Prostate gland (tissue), 2 donors: ENCODE data around the gene ATP13A4. TPM values are rescaled to one million over a fixed set of nuclear protein-coding genes. Genes with fewer than 3 reads are reported as not detected.

Experiments used
- DNase-seq: peaks from one replicate; pipeline ENCODE4 v3.0.0-alpha.2; 2019; ENCODE audit warnings: low spot score
- H3K27ac ChIP-seq, 2 donors: fragments of 200-600 bp; sonication (generic); 2 replicates each; pipeline ENCODE4 v1.5.1; 2017 to 2019
- H3K27me3 ChIP-seq: fragments of 200-600 bp; sonication (generic); replicated peaks from 2 replicates; pipeline ENCODE4 v1.5.1; 2019; ENCODE audit not compliant: insufficient read depth
- H3K36me3 ChIP-seq, 2 donors: fragments of 200-600 bp; sonication (generic); 1 replicate in 1 of 2; 2 replicates in 1 of 2; pipeline versions ENCODE4 v1.5.1 to v1.8.1; 2017 to 2019
- H3K4me1 ChIP-seq: fragments of 200-600 bp; sonication (generic); replicated peaks from 2 replicates; pipeline ENCODE4 v1.5.1; 2019
- H3K4me3 ChIP-seq, 2 donors: fragments of 200-600 bp; sonication (generic); 2 replicates each; pipeline ENCODE4 v1.5.1; 2017 to 2019
- H3K9me3 ChIP-seq: fragments of 200-600 bp; sonication (generic); 2 replicates; pipeline ENCODE4 v1.5.1; 2017
- CTCF ChIP-seq, 4 experiments: fragments of 200-600 bp in 2 of 4; fragments of 450-650 bp in 2 of 4; sonication (generic) in 2 of 4; IDR thresholded peaks; 1 replicate in 3 of 4; 2 replicates in 1 of 4; pipeline ENCODE4 v1.5.1; 2016 to 2019; ENCODE audit warnings: antibody characterized with exemption in 4 of 4, mild to moderate bottlenecking in 2 of 4, moderate library complexity in 2 of 4
- POLR2A ChIP-seq: fragments of 450-650 bp; IDR thresholded peaks from one replicate; pipeline ENCODE4 v1.6.1; 2016; ENCODE audit warnings: antibody characterized with exemption, mild to moderate bottlenecking
- POLR2AphosphoS5 ChIP-seq: sonication (generic); formaldehyde crosslinking; IDR thresholded peaks from one replicate; pipeline ENCODE4 v1.6.1; 2017; ENCODE audit warnings: antibody characterized with exemption
- WGBS: methylation state at CpG from one replicate; pipeline ENCODE4 v1.1.5; 2018; 5-methylcytosine and 5-hydroxymethylcytosine counted together
- intact Hi-C: fragments of 100-400 bp; cut with DNase I; formaldehyde crosslinking; loops from one replicate; pipeline ENCODE4 v1.14.2; 2022
- total RNA-seq, 2 donors: library from RNA; depleted of rRNA; stranded (reverse); fragments of >200 nt; gene quantifications; one replicate each; pipeline ENCODE4 v1.1.0, GENCODE V29; 2016

ATP13A4 gene
- total RNA-seq, 2 donors from 2014 or later, result 2.0 TPM; not detected in 1

DNA sequence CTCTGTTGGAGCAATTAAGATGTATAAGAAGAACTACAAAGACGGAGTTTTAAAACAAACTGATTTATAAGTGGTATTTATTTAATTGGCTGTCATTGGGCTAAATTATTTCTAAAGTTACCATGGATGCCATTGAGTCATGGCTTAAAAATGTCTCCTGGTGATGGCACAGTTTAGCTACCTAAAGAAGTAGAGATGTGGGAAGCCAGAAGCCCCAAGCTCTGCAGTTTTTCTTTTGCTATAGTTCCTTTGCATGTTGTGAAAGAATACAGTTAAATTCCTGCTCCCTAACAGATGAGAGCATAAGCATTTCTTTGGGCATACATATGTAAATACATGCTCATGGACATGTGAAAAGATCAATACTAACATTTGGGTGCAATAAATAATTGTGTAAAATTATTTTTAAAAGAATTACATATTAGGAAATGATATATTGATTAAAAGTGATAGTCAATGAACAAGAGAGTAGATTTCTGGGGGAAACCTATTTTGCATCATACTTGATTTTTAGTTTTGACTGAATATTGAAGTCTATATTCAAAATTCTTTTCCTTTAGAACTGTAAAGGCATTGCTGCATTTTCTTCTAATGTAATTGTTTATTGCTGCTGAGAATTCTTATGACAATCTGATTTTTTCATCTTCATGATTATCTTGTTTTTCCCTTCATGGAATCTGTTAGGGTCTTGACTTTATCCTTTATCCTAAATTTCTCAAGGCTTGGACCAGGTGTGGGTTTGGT is 40.4 kb upstream of the ATP13A4 start:
- no peak for DNase-seq
- Histone ChIP-seq H3K4me1 (peaks cover 5% of the 10 kb centered on the region), H3K27me3 (no peaks in the 10 kb centered on the region), H3K9me3 (no peaks in the 10 kb centered on the region), H3K4me3 (no peak overlapping the region), H3K27ac (no peak overlapping the region), H3K36me3 (no peaks in the 10 kb centered on the region)
- TF ChIP-seq CTCF (IDR thresholded peaks at IDR 0.05) (no peak), POLR2A (no peak), POLR2AphosphoS5 (no peak)
- intact Hi-C loops, result loop anchor here (5.0 kb wide), 1 partner anchor 678 kb away; the partner anchor contains the start of gene MB21D2
- 58% methylated on average over 1 of the region's 1 CpG for WGBS

- Histone ChIP-seq H3K4me1 (peaks cover 5% of the 10 kb centered on the region), H3K4me3 (peak overlapping the region; percentile 94 to 97), H3K36me3 (no peaks in the 10 kb centered on the region), H3K27ac (peak overlapping the region; percentile 77 to 80), H3K9me3 (no peaks in the 10 kb centered on the region), H3K27me3 (no peaks in the 10 kb centered on the region)
- WGBS, result under 1% methylated on average over 11 of the region's 11 CpGs
- no peak for DNase-seq
- no peak for TF ChIP-seq CTCF (IDR thresholded peaks at IDR 0.05)
- TF ChIP-seq POLR2A, result no peak
- TF ChIP-seq POLR2AphosphoS5, result no peak
- intact Hi-C loops, result loop anchor here (5.0 kb wide), 1 partner anchor 676 kb away; the partner anchor contains the start of gene MB21D2
These were observed 39.0 kb upstream of the ATP13A4 start for GRCh38 chr3:193593668-193594030.

GRCh38 chr3:193592841-193593667 is 38.4 kb upstream of the ATP13A4 start, which contains the start of gene OPA1:
Gene OPA1 (plus strand): TSS chr3:193593208. CDS start chr3:193593378, 170 bp downstream.
- H3K4me3 ChIP-seq, result peak within 1 kb of the TSS; percentile 94 to 97
- no peaks in the 10 kb centered on the region for H3K36me3 ChIP-seq
- under 1% methylated on average over 48 of the region's 55 CpGs for WGBS
- DNase-seq, result peak; percentile 94
- H3K4me1 ChIP-seq, result peaks cover 5% of the 10 kb centered on the region
- intact Hi-C loops, result loop anchor here (5.0 kb wide), 1 partner anchor 676 kb away; the partner anchor contains the start of gene MB21D2
- H3K27ac ChIP-seq, result peak within 1 kb of the TSS; percentile 77 to 80
- H3K27me3 ChIP-seq, result no peaks in the 10 kb centered on the region
- TF ChIP-seq POLR2A (peak; percentile 49), POLR2AphosphoS5 (peak; percentile 99), CTCF (IDR thresholded peaks at IDR 0.05) (peak in 3 of 4 experiments; percentile 13 to 39 (median 39))
- no peaks in the 10 kb centered on the region for H3K9me3 ChIP-seq

DNA sequence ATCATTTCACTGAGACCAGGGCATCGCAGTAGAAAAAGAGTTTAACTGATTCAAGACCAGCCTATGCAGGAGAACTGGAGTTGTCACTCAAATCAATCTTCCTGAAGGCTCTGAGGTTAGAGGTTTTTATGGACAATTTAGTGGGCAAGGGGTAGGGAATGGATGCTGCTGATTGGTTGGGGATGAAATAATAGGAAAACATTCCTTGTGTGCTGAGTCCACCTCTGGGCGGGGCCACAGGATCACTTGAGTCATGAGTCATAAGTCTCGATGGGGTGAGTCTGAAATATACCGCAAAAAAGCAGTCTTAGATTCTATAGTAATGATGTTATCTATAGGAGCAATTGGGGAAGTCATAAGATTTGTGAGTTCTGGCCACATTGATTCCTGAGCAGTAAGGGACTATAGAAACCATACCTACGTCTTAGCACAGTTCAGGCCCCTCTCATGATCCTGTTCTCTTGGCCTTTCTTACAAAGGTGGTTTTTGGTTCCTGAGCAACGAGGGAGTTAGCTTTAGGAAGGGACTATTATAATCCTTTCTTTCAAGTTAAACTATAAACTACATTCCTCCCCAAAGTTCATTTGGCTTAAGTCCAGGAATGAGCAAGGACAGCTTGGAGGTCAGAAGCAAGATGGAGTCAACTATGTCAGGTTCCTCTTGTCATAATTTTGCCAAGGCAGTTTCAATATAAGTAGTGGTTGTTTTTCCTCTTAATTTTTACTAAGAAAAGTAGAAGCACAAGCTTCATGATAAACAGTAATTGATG is 35.6 kb upstream of the ATP13A4 start:
- no peaks in the 10 kb centered on the region for H3K9me3 ChIP-seq
- no peak overlapping the region for H3K27ac ChIP-seq
- no peaks in the 10 kb centered on the region for H3K27me3 ChIP-seq
- intact Hi-C loops, result loop anchor here (5.0 kb wide), 1 partner anchor 673 kb away; the partner anchor contains the start of gene MB21D2
- DNase-seq, result no peak
- no peak overlapping the region for H3K4me3 ChIP-seq
- WGBS, result 85% methylated on average over 6 of the region's 6 CpGs
- peaks cover 5% of the 10 kb centered on the region for H3K4me1 ChIP-seq
- no peaks in the 10 kb centered on the region for H3K36me3 ChIP-seq
- TF ChIP-seq POLR2AphosphoS5 (no peak), POLR2A (no peak), CTCF (IDR thresholded peaks at IDR 0.05) (no peak)
